GM12892 (cell line): ENCODE results near the gene KHSRP.

Experiments used
- POLR2A ChIP-seq: IDR thresholded peaks from 2 replicates; pipeline ENCODE4 v1.6.1; 2011; ENCODE audit warnings: low read depth, low read length, control low read depth
- TAF1 ChIP-seq: IDR thresholded peaks from 2 replicates; pipeline ENCODE4 v1.6.1; 2011; ENCODE audit warnings: low read depth, mild to moderate bottlenecking, control low read depth, low read length, borderline replicate concordance

DNA sequence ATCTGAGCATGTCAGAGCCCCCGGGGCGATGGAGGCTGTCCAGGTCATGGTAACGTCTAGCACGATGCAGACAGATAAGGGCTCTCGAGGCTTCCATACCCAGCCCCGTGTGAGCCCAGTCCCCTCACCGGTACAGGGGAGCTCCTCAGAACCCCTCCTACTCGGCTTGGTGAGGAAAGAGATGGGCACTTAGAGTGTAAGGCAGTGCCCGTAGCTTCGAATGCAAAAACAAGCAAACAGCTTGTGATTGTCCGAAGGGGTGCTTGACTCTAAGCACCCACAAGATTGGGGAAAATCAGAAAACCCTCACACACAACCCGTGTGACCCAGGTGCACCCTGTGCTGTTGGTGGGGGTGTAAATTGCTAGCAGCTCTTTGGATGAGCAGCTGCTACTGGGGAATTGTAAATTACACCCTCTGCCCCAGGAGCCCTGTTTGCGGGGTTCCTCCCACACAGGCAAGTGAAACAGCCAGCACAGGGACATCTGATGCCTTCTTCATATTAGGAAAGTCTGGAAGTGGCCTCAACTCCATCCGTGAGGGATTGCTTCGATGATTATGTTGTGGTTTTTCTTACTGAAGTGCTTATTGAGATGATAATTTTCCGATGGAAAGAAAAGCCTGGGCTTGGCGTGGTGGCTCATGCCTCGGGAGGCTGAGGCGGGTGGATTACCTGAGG, 48.0 kb downstream of the KHSRP start:
- TF ChIP-seq POLR2A (no peak), TAF1 (no peak)
